HG03342 (cell line): ENCODE results near the gene RSPH6A.

Experiments
- ATAC-seq: cut with Tn5 transposase; IDR thresholded peaks from one replicate; pipeline ENCODE4 v1.9.1; 2021; ENCODE audit warnings: mild to moderate bottlenecking, moderate library complexity; ENCODE audit not compliant: unreplicated experiment

The RSPH6A gene

GRCh38 chr19:45814851-45815480, at the start of gene RSPH6A:
Gene RSPH6A (minus strand): TSS chr19:45815308. CDS start chr19:45815176, 132 bp downstream.
- no peak for ATAC-seq

- ATAC-seq, result no peak
Observed at GRCh38 chr19:45864629-45865082, 49.5 kb upstream of the RSPH6A start.

- no peak for ATAC-seq
Observed at GRCh38 chr19:45863840-45864628, 48.9 kb upstream of the RSPH6A start, which contains the start of gene FOXA3. Gene FOXA3 (plus strand): TSS chr19:45864326. CDS start chr19:45864457, 131 bp downstream.

GRCh38 chr19:45863335-45863839, 48.3 kb upstream of the RSPH6A start:
- ATAC-seq, result no peak

- peak; percentile 92 for ATAC-seq
Observed at GRCh38 chr19:45862564-45863334, 47.6 kb upstream of the RSPH6A start, which contains the start of gene SYMPK. Gene SYMPK (minus strand): TSS chr19:45863147. CDS start chr19:45854495, 8,652 bp downstream.

- ATAC-seq, result no peak
Observed at GRCh38 chr19:45862271-45862563, 47.1 kb upstream of the RSPH6A start.

- no peak for ATAC-seq
Observed at GRCh38 chr19:45860359-45861259, 45.5 kb upstream of the RSPH6A start.

GRCh38 chr19:45854167-45854778, 39.2 kb upstream of the RSPH6A start:
- ATAC-seq, result no peak

GRCh38 chr19:45852983-45853382, 37.9 kb upstream of the RSPH6A start:
- no peak for ATAC-seq

- no peak for ATAC-seq
Observed at GRCh38 chr19:45852145-45852750, 37.1 kb upstream of the RSPH6A start.

- ATAC-seq, result no peak
Observed at GRCh38 chr19:45848922-45849321, 33.8 kb upstream of the RSPH6A start.

- no peak for ATAC-seq
Observed at GRCh38 chr19:45847663-45848062, 32.6 kb upstream of the RSPH6A start.

GRCh38 chr19:45842198-45842597, 27.1 kb upstream of the RSPH6A start:
- ATAC-seq, result no peak

- ATAC-seq, result no peak
Observed at GRCh38 chr19:45834970-45835369, 19.9 kb upstream of the RSPH6A start.

GRCh38 chr19:45828945-45829344, 13.8 kb upstream of the RSPH6A start:
- no peak for ATAC-seq

GRCh38 chr19:45828523-45828922, 13.4 kb upstream of the RSPH6A start:
- ATAC-seq, result no peak

GRCh38 chr19:45827459-45828093, 12.5 kb upstream of the RSPH6A start:
- no peak for ATAC-seq

- ATAC-seq, result no peak
Observed at GRCh38 chr19:45826934-45827333, 11.8 kb upstream of the RSPH6A start.
